ENCODE results near the gene FAT1.

- TF ChIP-seq POLR2A (IDR thresholded peaks at IDR 0.05) (no peak), CTCF (IDR thresholded peaks at IDR 0.05) (no peak)
These were observed 31.3 kb upstream of the FAT1 start for GRCh38 chr4:186754976-186755375.

Data from lower leg skin (tissue), 3 donors.